ENCODE data around the gene TMEM183A.

The TMEM183A gene

GRCh38 chr1:203063287-203063686 lies 56.1 kb downstream of the TMEM183A start:
- TF ChIP-seq CTCF (IDR thresholded peaks at IDR 0.05; ENCODE audit: borderline replicate concordance, insufficient read depth, low read depth, low read length) = no peak
- no peak overlapping the region for H3K4me3 ChIP-seq (ENCODE audit: low read depth, low read length)

- no peak for TF ChIP-seq CTCF (IDR thresholded peaks at IDR 0.05; ENCODE audit: borderline replicate concordance, insufficient read depth, low read depth, low read length)
- H3K4me3 ChIP-seq (ENCODE audit: low read depth, low read length) = no peak overlapping the region
Observed at GRCh38 chr1:203065191-203065590, 58.0 kb downstream of the TMEM183A start.

DNA sequence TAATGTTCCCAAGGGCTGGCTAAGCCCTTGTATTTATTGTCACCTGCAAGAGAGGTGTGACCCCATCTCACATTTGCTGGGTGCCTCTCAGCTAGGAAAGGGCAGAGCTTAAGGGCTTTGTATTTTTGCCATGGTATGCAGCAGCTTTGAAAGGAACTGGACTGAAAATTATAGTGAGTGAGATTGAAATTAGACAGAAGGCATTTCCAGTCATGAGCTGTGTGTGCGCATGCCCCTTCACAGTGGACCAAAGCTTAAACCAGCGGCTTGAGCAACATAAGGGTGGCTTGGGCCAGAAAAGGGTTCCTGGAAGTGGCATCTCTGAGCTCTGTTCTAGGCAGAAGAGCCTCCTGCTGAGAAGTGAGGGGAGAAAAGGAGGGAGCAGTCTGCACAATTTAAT lies 58.8 kb downstream of the TMEM183A start:
- TF ChIP-seq CTCF (IDR thresholded peaks at IDR 0.05; ENCODE audit: borderline replicate concordance, insufficient read depth, low read depth, low read length) = no peak
- H3K4me3 ChIP-seq (ENCODE audit: low read depth, low read length) = no peak overlapping the region

DNA sequence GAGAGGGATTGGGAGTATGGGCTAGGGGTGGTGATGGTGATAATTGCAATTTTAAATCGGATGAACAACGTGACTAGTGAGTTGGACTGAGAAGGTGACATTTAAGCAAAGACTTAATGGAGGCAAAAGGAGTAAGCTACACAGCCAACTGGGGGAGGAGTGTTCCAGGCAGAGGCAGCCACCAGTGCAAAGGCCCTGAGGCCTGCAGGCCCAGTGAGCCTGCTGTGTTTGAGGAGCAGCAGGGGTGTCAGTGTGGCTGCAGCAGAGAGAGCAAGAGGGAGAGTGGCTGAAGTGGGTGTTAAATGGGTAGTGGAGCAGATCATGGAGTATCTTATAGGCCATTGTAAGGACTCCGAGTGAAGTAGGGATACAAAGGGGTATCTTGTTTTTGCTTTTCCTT lies 59.8 kb downstream of the TMEM183A start:
- no peak for TF ChIP-seq CTCF (IDR thresholded peaks at IDR 0.05; ENCODE audit: borderline replicate concordance, insufficient read depth, low read depth, low read length)
- no peak overlapping the region for H3K4me3 ChIP-seq (ENCODE audit: low read depth, low read length)

DNA sequence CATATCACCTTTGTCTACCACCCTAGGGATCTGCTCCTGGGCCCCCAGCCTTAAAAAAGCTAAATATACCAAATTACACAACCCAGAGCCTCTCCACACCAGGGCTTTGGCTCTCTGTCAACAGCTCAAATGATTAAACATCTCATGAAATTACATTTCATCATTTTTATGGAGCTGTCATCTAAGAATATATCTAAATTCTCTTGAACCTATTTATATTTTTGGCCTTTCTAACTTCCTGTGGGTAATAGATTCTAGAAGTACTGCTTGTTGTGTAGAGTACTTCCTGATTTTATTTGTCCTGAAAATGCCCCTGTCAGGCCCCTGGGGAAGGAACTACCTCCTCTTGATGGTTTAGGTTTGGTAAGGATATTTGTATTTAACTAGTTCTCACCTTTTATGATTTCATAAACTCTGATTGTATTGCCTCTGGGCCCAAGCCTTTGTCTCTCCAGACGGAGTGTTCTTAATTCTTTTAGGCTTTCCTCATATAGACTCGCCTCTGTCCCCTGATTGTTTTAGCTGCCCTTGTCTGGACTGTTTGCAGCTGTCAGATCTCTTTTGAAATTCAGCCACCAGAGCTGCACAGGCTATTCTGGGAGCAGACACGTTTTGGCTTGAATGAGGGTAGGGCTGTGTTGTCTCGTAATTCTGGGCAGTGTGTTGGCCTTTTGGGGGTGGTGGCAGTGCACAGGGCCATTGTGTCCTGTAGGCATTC lies 62.0 kb downstream of the TMEM183A start:
- no peak for TF ChIP-seq CTCF (IDR thresholded peaks at IDR 0.05; ENCODE audit: borderline replicate concordance, insufficient read depth, low read depth, low read length)
- no peak overlapping the region for H3K4me3 ChIP-seq (ENCODE audit: low read depth, low read length)

- H3K4me3 ChIP-seq (ENCODE audit: low read depth, low read length) = no peak overlapping the region
Observed at GRCh38 chr1:203072002-203072602, 64.9 kb downstream of the TMEM183A start.

More at GRCh38 chr1:203072002-203072602, 64.9 kb downstream of the TMEM183A start:
- no peak for TF ChIP-seq CTCF (IDR thresholded peaks at IDR 0.05; ENCODE audit: borderline replicate concordance, insufficient read depth, low read depth, low read length)

All from GM12875 (cell line).